H1 (cell line): Measurements from ENCODE around the gene MTM1. TPM values are rescaled to one million over a fixed set of nuclear protein-coding genes. Genes with fewer than 3 reads are reported as not detected.

Experiments used
- CTCF ChIA-PET: fragments of 300-600 bp; sonication (Branson Sonifier 250); formaldehyde crosslinking; loops from one replicate; lab custom pipeline; 2021; ENCODE audit not compliant: partially characterized antibody; lab: Charles Lee
- POLR2A ChIA-PET: fragments of 300-600 bp; sonication (Branson Sonifier 250); formaldehyde crosslinking; loops from one replicate; lab custom pipeline; 2021; ENCODE audit warnings: inconsistent platforms; ENCODE audit not compliant: partially characterized antibody; lab: Charles Lee
- DNase-seq, 2 experiments: peaks; one replicate each; pipeline versions ENCODE4 v3.0.0 to v3.0.0-alpha.2; 2010 to 2022; ENCODE audit warnings: low spot score in 2 of 2, low read depth in 1 of 2, mixed read lengths in 1 of 2
- FAIRE-seq: peaks from 2 replicates; lab custom pipeline; 2011; peaks lifted over from hg19 to GRCh38; lab: Jason Lieb, UNC
- H2AFZ ChIP-seq: 2 replicates; pipeline ENCODE4 v1.8.1; 2012; ENCODE audit warnings: low read length, inconsistent platforms
- H2AK5ac ChIP-seq: 2 replicates; pipeline ENCODE4 v1.6.1; 2013; ENCODE audit warnings: low read depth, low read length
- H2BK120ac ChIP-seq: replicated peaks from 2 replicates; pipeline ENCODE3; 2013; ENCODE audit warnings: low read depth, low read length, inconsistent platforms
- H2BK12ac ChIP-seq: 2 replicates; pipeline ENCODE4 v1.6.1; 2013; ENCODE audit warnings: low read depth, low read length
- H2BK15ac ChIP-seq: 2 replicates; pipeline ENCODE4 v1.6.1; 2013; ENCODE audit warnings: low read length
- H2BK20ac ChIP-seq: 2 replicates; pipeline ENCODE4 v1.6.1; 2013; ENCODE audit warnings: low read length
- H2BK5ac ChIP-seq: 2 replicates; pipeline ENCODE4 v1.6.1; 2013; ENCODE audit warnings: low read depth, low read length
- H3K14ac ChIP-seq: 2 replicates; pipeline ENCODE4 v1.6.1; 2013; ENCODE audit warnings: inconsistent platforms; ENCODE audit not compliant: insufficient read length
- H3K18ac ChIP-seq: 2 replicates; pipeline ENCODE4 v1.6.1; 2013; ENCODE audit warnings: low read length; ENCODE audit errors: extremely low read depth
- H3K23ac ChIP-seq: 2 replicates; pipeline ENCODE4 v1.6.1; 2013; ENCODE audit warnings: inconsistent platforms; ENCODE audit not compliant: insufficient read length
- H3K23me2 ChIP-seq: 2 replicates; pipeline ENCODE4 v1.6.1; 2013; ENCODE audit warnings: low read depth, low read length
- H3K27ac ChIP-seq: 2 replicates; pipeline ENCODE4 v1.6.1; 2011; ENCODE audit warnings: low read depth, low read length, inconsistent platforms
- H3K27me3 ChIP-seq, 4 experiments: replicated peaks in 1 of 4; 1 replicate in 1 of 4; 2 replicates in 3 of 4; pipeline versions ENCODE4 v1.6.1 to v1.8.1; 2011 to 2013; ENCODE audit warnings: low read length in 3 of 4, mild to moderate bottlenecking in 3 of 4, inconsistent platforms in 2 of 4, mixed read lengths in 2 of 4, moderate library complexity in 1 of 4; ENCODE audit not compliant: control insufficient read depth in 3 of 4, insufficient read depth in 3 of 4; ENCODE audit errors: extremely low read depth in 1 of 4
- H3K36me3 ChIP-seq, 4 experiments: 2 replicates each; pipeline versions ENCODE4 v1.6.1 to v1.8.1; 2011 to 2013; ENCODE audit warnings: mild to moderate bottlenecking in 4 of 4, low read length in 3 of 4, moderate library complexity in 2 of 4, control low read depth in 1 of 4, inconsistent platforms in 1 of 4; ENCODE audit not compliant: insufficient read depth in 4 of 4, control insufficient read depth in 2 of 4
- H3K4ac ChIP-seq: replicated peaks from 2 replicates; pipeline ENCODE3; 2013; ENCODE audit warnings: low read length, low read depth, mixed read lengths, inconsistent platforms; ENCODE audit not compliant: insufficient read length
- H3K4me1 ChIP-seq, 4 experiments: replicated peaks in 1 of 4; 1 replicate in 1 of 4; 2 replicates in 3 of 4; pipeline versions ENCODE4 v1.6.1 to v1.8.1; 2011 to 2013; ENCODE audit warnings: low read length in 3 of 4, inconsistent platforms in 2 of 4, mixed read lengths in 1 of 4; ENCODE audit not compliant: insufficient read depth in 4 of 4, control insufficient read depth in 3 of 4
- H3K4me2 ChIP-seq, 2 experiments: 2 replicates each; pipeline versions ENCODE4 v1.6.1 to v1.8.1; 2011 to 2013; ENCODE audit warnings: low read depth in 2 of 2, low read length in 2 of 2, control low read depth in 1 of 2, inconsistent platforms in 1 of 2, mild to moderate bottlenecking in 1 of 2; ENCODE audit not compliant: insufficient read depth in 1 of 2
- H3K4me3 ChIP-seq, 4 experiments: fragments of 200-600, 300-600 bp in 1 of 4; sonication (generic), shearing (Covaris generic), sonication (Bioruptor Twin) in 1 of 4; 2 replicates each; pipeline versions ENCODE4 v1.5.1 to v1.8.1; 2011 to 2016; ENCODE audit warnings: low read length in 4 of 4, low read depth in 3 of 4, control low read depth in 2 of 4, inconsistent platforms in 2 of 4, mild to moderate bottlenecking in 2 of 4, mixed read lengths in 1 of 4, moderate library complexity in 1 of 4; ENCODE audit not compliant: insufficient read depth in 2 of 4; ENCODE audit errors: extremely low read depth in 1 of 4
- H3K56ac ChIP-seq: replicated peaks from 2 replicates; pipeline ENCODE3; 2013; ENCODE audit warnings: low read depth, mild to moderate bottlenecking, mixed read lengths, low read length, inconsistent platforms; ENCODE audit not compliant: insufficient read length
- H3K79me1 ChIP-seq: 2 replicates; pipeline ENCODE4 v1.6.1; 2013; ENCODE audit warnings: low read depth, low read length, control low read depth
- H3K79me2 ChIP-seq, 2 experiments: 2 replicates each; pipeline versions ENCODE4 v1.6.1 to v1.8.1; 2012 to 2013; ENCODE audit warnings: low read length in 2 of 2, mild to moderate bottlenecking in 2 of 2, inconsistent platforms in 1 of 2; ENCODE audit not compliant: insufficient read depth in 2 of 2, control insufficient read depth in 1 of 2
- H3K9ac ChIP-seq, 4 experiments: replicated peaks in 1 of 4; 1 replicate in 1 of 4; 2 replicates in 3 of 4; pipeline versions ENCODE4 v1.6.1 to v1.8.1; 2011 to 2013; ENCODE audit warnings: low read depth in 3 of 4, low read length in 3 of 4, control low read depth in 2 of 4, mild to moderate bottlenecking in 2 of 4, moderate library complexity in 2 of 4, inconsistent platforms in 1 of 4; ENCODE audit errors: extremely low read depth in 1 of 4
- H3K9me3 ChIP-seq, 2 experiments: 2 replicates each; pipeline versions ENCODE4 v1.6.1 to v1.8.1; 2012 to 2013; ENCODE audit warnings: mild to moderate bottlenecking in 2 of 2, moderate library complexity in 2 of 2, control low read depth in 1 of 2, inconsistent platforms in 1 of 2, low read depth in 1 of 2, low read length in 1 of 2, mixed read lengths in 1 of 2; ENCODE audit not compliant: insufficient read depth in 2 of 2
- H4K20me1 ChIP-seq, 2 experiments: replicated peaks in 1 of 2; 2 replicates each; pipeline versions ENCODE3 to v1.8.1; 2011 to 2013; ENCODE audit warnings: inconsistent platforms in 2 of 2, low read length in 2 of 2, mild to moderate bottlenecking in 1 of 2; ENCODE audit not compliant: insufficient read depth in 2 of 2, control insufficient read depth in 1 of 2
- H4K5ac ChIP-seq: 2 replicates; pipeline ENCODE4 v1.6.1; 2013; ENCODE audit warnings: low read length, low read depth, mixed read lengths, inconsistent platforms; ENCODE audit not compliant: insufficient read length
- H4K8ac ChIP-seq: 2 replicates; pipeline ENCODE4 v1.8.0; 2013; ENCODE audit warnings: mild to moderate bottlenecking, moderate library complexity, low read length, inconsistent platforms; ENCODE audit not compliant: insufficient read depth; ENCODE audit errors: extremely low read depth
- H4K91ac ChIP-seq: replicated peaks from 2 replicates; pipeline ENCODE3; 2013; ENCODE audit warnings: low read length, mixed read lengths, inconsistent platforms; ENCODE audit not compliant: insufficient read length
- ASH2L ChIP-seq: fragments of 200-600, 300-600 bp; sonication (generic); IDR thresholded peaks from one replicate; pipeline ENCODE4 v1.7.1; 2017; ENCODE audit warnings: low read length
- EP300 ChIP-seq, 2 experiments: IDR thresholded peaks; 1 replicate in 1 of 2; 2 replicates in 1 of 2; pipeline ENCODE4 v1.6.1; 2011 to 2012; ENCODE audit warnings: low read depth in 2 of 2, low read length in 2 of 2, mild to moderate bottlenecking in 2 of 2, borderline replicate concordance in 1 of 2, inconsistent platforms in 1 of 2, moderate library complexity in 1 of 2
- JUND ChIP-seq: IDR thresholded peaks from 2 replicates; pipeline ENCODE4 v1.6.1; 2011; ENCODE audit warnings: mild to moderate bottlenecking, improper control_type of control experiment, low read length
- KDM4A ChIP-seq: IDR thresholded peaks from one replicate; pipeline ENCODE4 v1.7.1; 2012; ENCODE audit warnings: low read depth, mild to moderate bottlenecking, moderate library complexity, low read length, inconsistent platforms; ENCODE audit not compliant: severe bottlenecking
- POLR2AphosphoS5 ChIP-seq: IDR thresholded peaks from 2 replicates; pipeline ENCODE4 v1.6.1; 2011; ENCODE audit warnings: low read depth, low read length
- SRF ChIP-seq: IDR thresholded peaks from 2 replicates; pipeline ENCODE4 v1.6.1; 2011; ENCODE audit warnings: mild to moderate bottlenecking, low read depth, low read length, moderate library complexity
- TAF7 ChIP-seq: optimal IDR thresholded peaks from 2 replicates; pipeline ENCODE3; 2011; ENCODE audit warnings: low read depth, mild to moderate bottlenecking, inconsistent platforms, low read length, moderate library complexity, borderline replicate concordance
- polyA plus RNA-seq, 7 experiments: library from polyadenylated mRNA; depleted of rRNA in 3 of 7; stranded (reverse) in 5 of 7; unstranded in 2 of 7; fragments of >200 nt in 5 of 7; fragments of 200-250 nt in 2 of 7; gene quantifications; 1 replicate in 5 of 7; 2 replicates in 1 of 7; 4 replicates in 1 of 7; pipeline versions ENCODE4 v1.2.1 to v1.2.3, GENCODE V29; 2011 to 2013; ENCODE audit warnings: missing spikeins in 2 of 7, mixed read lengths in 2 of 7
- total RNA-seq: library from RNA; stranded (reverse); fragmentation: NEBNext Ultra II Directional; extraction: Animal tissue kit (Norgen Biotek cat#: 25700); gene quantifications from 2 replicates; pipeline ENCODE4 v1.2.1, GENCODE V29; 2021
- TF ChIP-seq, protein P1 (sequence below): IDR thresholded peaks from 2 replicates; pipeline ENCODE4 v1.6.1; 2012; ENCODE audit warnings: inconsistent platforms
- TF ChIP-seq, protein P2 (sequence below), 3 experiments: IDR thresholded peaks; 1 replicate in 2 of 3; 2 replicates in 1 of 3; pipeline versions ENCODE4 v1.5.1 to v1.6.1; 2011; ENCODE audit warnings: low read length in 3 of 3, mild to moderate bottlenecking in 3 of 3, inconsistent platforms in 2 of 3, low read depth in 1 of 3, moderate library complexity in 1 of 3; ENCODE audit not compliant: insufficient read depth in 1 of 3; ENCODE audit errors: control extremely low read depth in 1 of 3
- TF ChIP-seq, protein P3 (sequence below): IDR thresholded peaks from 2 replicates; pipeline ENCODE4 v1.6.1; 2012; ENCODE audit warnings: low read length, inconsistent platforms

The MTM1 gene
- total and polyA plus RNA-seq, 2 of the 8 experiments (the other 6 are each of a cell fraction or from before 2014, with no cell fraction given) = 2.3 to 8.4 TPM

DNA sequence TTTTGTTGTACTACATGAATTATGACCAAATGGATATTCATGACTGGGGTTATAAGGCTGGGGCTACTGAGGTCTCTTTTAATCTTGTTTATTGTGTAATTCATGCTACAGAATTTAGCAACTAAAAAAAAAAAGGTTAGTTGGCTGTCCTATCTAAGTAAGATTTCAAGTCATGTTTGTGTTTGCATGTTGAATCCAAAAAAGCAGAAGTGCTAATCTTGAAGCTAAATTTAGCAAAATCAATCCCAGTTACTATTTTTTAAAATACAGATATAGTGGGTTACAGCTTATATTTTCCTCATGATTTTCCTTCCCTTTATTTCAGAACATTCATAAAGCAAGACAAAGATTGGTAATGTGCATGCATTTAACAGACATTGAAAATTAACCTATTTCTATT lies 144.2 kb downstream of the MTM1 start:
- no peaks in the 10 kb centered on the region for H3K4me1 ChIP-seq
- H2BK15ac ChIP-seq = no peak overlapping the region
- no peaks in the 10 kb centered on the region for H3K9me3 ChIP-seq
- no peak overlapping the region for H2BK120ac ChIP-seq
- POLR2A ChIA-PET = interaction anchor here (0.6 kb wide), 2 partner anchors 81 to 169 kb away, joined by 4 read pairs; no protein-coding TSS in a partner anchor
- no peaks in the 10 kb centered on the region for H3K36me3 ChIP-seq
- H2BK5ac ChIP-seq = no peak overlapping the region
- no peak overlapping the region for H2AK5ac ChIP-seq
- no peak overlapping the region for H3K4me3 ChIP-seq
- H3K79me1 ChIP-seq = no peaks in the 10 kb centered on the region
- no peak overlapping the region for H3K14ac ChIP-seq
- no peaks in the 10 kb centered on the region for H3K79me2 ChIP-seq
- H4K20me1 ChIP-seq = no peaks in the 10 kb centered on the region
- no peak overlapping the region for H3K23ac ChIP-seq
- no peaks in the 10 kb centered on the region for H3K23me2 ChIP-seq
- no peak overlapping the region for H3K9ac ChIP-seq
- no peak overlapping the region for H2AFZ ChIP-seq
- no peaks in the 10 kb centered on the region for H3K27me3 ChIP-seq
- H4K8ac ChIP-seq = no peak overlapping the region
- no peak overlapping the region for H3K56ac ChIP-seq
- no peak overlapping the region for H3K18ac ChIP-seq
- CTCF ChIA-PET = interaction anchor here (0.6 to 1.0 kb wide), 3 partner anchors 26 to 71 kb away, joined by 3 to 5 read pairs (median 3); no protein-coding TSS in a partner anchor
- no peak overlapping the region for H4K5ac ChIP-seq
- no peak overlapping the region for H2BK12ac ChIP-seq
- no peak overlapping the region for H3K4me2 ChIP-seq
- no peak overlapping the region for H4K91ac ChIP-seq
- no peak for FAIRE-seq
- no peak overlapping the region for H2BK20ac ChIP-seq
- no peak for DNase-seq
- no peak overlapping the region for H3K27ac ChIP-seq
- no peak overlapping the region for H3K4ac ChIP-seq
- no peak for TF ChIP-seq SRF
- TF ChIP-seq ASH2L = no peak
- TF ChIP-seq POLR2AphosphoS5 = no peak
- TF ChIP-seq KDM4A = no peak
- TF ChIP-seq, protein P1, sequence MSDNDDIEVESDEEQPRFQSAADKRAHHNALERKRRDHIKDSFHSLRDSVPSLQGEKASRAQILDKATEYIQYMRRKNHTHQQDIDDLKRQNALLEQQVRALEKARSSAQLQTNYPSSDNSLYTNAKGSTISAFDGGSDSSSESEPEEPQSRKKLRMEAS = no peak
- TF ChIP-seq EP300 (IDR thresholded peaks at IDR 0.05; ENCODE audit: borderline replicate concordance in 1 of 2, low read depth in 2 of 2, low read length in 2 of 2) = no peak
- no peak for TF ChIP-seq TAF7
- TF ChIP-seq, protein P2, sequence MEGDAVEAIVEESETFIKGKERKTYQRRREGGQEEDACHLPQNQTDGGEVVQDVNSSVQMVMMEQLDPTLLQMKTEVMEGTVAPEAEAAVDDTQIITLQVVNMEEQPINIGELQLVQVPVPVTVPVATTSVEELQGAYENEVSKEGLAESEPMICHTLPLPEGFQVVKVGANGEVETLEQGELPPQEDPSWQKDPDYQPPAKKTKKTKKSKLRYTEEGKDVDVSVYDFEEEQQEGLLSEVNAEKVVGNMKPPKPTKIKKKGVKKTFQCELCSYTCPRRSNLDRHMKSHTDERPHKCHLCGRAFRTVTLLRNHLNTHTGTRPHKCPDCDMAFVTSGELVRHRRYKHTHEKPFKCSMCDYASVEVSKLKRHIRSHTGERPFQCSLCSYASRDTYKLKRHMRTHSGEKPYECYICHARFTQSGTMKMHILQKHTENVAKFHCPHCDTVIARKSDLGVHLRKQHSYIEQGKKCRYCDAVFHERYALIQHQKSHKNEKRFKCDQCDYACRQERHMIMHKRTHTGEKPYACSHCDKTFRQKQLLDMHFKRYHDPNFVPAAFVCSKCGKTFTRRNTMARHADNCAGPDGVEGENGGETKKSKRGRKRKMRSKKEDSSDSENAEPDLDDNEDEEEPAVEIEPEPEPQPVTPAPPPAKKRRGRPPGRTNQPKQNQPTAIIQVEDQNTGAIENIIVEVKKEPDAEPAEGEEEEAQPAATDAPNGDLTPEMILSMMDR (IDR thresholded peaks at IDR 0.05; ENCODE audit: control extremely low read depth in 1 of 3, insufficient read depth in 1 of 3, low read depth in 1 of 3, low read length in 3 of 3) = no peak
- TF ChIP-seq JUND = no peak
- TF ChIP-seq, protein P3, sequence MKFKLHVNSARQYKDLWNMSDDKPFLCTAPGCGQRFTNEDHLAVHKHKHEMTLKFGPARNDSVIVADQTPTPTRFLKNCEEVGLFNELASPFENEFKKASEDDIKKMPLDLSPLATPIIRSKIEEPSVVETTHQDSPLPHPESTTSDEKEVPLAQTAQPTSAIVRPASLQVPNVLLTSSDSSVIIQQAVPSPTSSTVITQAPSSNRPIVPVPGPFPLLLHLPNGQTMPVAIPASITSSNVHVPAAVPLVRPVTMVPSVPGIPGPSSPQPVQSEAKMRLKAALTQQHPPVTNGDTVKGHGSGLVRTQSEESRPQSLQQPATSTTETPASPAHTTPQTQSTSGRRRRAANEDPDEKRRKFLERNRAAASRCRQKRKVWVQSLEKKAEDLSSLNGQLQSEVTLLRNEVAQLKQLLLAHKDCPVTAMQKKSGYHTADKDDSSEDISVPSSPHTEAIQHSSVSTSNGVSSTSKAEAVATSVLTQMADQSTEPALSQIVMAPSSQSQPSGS = no peak
